Measurements from ENCODE around the gene HOXD8. TPM values are rescaled to one million over a fixed set of nuclear protein-coding genes. Genes with fewer than 3 reads are reported as not detected.

The HOXD8 gene
- total RNA-seq, 1 experiment from 2014 or later: 0.39 TPM

DNA sequence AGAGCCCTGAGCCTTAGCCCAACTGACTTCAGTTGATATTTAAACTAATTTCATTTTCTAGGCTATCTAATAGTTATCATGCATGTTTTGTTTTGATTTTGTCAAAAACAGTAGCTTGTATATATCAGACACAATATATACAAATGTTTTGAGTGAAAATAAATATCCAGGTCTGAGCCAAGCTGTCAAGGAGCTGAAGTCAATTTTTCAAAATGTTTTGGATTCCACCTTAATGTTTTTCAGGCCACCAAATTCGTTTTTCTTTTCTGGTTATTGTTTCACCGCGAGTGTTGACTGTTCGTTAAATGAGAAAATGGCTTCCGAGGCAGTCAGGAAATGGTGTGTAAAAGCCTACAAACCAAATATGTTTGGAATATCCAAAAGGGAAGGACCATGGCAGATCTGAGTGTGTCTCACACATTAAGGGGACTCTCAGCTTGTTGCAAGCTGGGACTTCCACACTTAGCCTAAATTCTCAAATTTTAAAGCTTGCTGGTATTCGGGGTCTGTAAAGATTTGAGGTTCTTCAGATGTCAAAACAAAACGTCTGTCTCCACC is 27.1 kb upstream of the HOXD8 start:
- no peaks in the 10 kb centered on the region for H3K9me2 ChIP-seq (ENCODE audit: insufficient read depth)
- POLR2A ChIA-PET (ENCODE audit: unreplicated experiment): no interaction called here
- no peak overlapping the region for H2AFZ ChIP-seq
- peaks cover 27% of the 10 kb centered on the region for H3K27me3 ChIP-seq (ENCODE audit: insufficient read depth, low read depth)
- no peaks in the 10 kb centered on the region for H3K36me3 ChIP-seq (ENCODE audit: low read depth)
- CTCF ChIA-PET: no interaction called here
- no peak overlapping the region for H3K4me2 ChIP-seq
- BruUV-seq (replicated peaks): no TSS peak
- TF ChIP-seq, protein P1, sequence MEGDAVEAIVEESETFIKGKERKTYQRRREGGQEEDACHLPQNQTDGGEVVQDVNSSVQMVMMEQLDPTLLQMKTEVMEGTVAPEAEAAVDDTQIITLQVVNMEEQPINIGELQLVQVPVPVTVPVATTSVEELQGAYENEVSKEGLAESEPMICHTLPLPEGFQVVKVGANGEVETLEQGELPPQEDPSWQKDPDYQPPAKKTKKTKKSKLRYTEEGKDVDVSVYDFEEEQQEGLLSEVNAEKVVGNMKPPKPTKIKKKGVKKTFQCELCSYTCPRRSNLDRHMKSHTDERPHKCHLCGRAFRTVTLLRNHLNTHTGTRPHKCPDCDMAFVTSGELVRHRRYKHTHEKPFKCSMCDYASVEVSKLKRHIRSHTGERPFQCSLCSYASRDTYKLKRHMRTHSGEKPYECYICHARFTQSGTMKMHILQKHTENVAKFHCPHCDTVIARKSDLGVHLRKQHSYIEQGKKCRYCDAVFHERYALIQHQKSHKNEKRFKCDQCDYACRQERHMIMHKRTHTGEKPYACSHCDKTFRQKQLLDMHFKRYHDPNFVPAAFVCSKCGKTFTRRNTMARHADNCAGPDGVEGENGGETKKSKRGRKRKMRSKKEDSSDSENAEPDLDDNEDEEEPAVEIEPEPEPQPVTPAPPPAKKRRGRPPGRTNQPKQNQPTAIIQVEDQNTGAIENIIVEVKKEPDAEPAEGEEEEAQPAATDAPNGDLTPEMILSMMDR (conservative IDR thresholded peaks at IDR 0.05): no peak
- TF ChIP-seq EZH2 (IDR thresholded peaks at IDR 0.05; ENCODE audit: low read depth): no peak
- DNase-seq: no peak
- 0 out of 2 replicates have a peak, but pooled peaks cover 3% of the 10 kb centered on the region for H3K4me1 ChIP-seq (replicated peaks; ENCODE audit: insufficient read depth)
- no peak overlapping the region for H3K4me3 ChIP-seq
- no peaks in the 10 kb centered on the region for H3K79me2 ChIP-seq (ENCODE audit: low read depth)
- intact Hi-C loops (cut with micrococcal nuclease; ENCODE audit: unreplicated experiment): no loop called here
- no peaks in the 10 kb centered on the region for H4K20me1 ChIP-seq (ENCODE audit: insufficient read depth)
- no peaks in the 10 kb centered on the region for H3F3A ChIP-seq (ENCODE audit: insufficient read depth, low read depth)
- H3K9me3 ChIP-seq (ENCODE audit: insufficient read depth, low read depth): no peaks in the 10 kb centered on the region
- no peak overlapping the region for H3K27ac ChIP-seq

DNA sequence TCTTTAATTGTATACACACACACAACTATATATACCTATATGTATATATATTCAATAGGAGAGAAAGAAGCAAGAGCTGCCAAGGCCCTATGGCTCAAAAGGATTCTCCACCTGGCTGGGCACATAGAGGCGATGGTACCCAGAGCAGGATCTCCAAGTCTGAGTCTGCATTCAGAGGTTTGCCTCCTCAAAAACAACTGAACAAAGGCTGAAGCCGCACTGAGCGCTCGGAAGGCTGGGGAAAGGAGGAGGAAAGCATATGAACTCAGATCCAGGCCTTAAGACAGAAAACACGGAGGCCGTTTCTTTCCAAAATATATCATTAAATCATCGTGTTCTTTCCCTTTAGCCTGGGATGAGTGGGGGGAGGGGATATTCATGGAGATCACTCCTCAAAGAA is 26.3 kb upstream of the HOXD8 start:
- no peaks in the 10 kb centered on the region for H3K9me2 ChIP-seq (ENCODE audit: insufficient read depth)
- no peak overlapping the region for H2AFZ ChIP-seq
- no peaks in the 10 kb centered on the region for H3K79me2 ChIP-seq (ENCODE audit: low read depth)
- intact Hi-C loops (cut with micrococcal nuclease; ENCODE audit: unreplicated experiment): no loop called here
- no peaks in the 10 kb centered on the region for H3K9me3 ChIP-seq (ENCODE audit: insufficient read depth, low read depth)
- DNase-seq: no peak
- H4K20me1 ChIP-seq (ENCODE audit: insufficient read depth): no peaks in the 10 kb centered on the region
- H3K36me3 ChIP-seq (ENCODE audit: low read depth): no peaks in the 10 kb centered on the region
- ChIA-PET POLR2A (ENCODE audit: unreplicated experiment) (interaction anchor here (0.6 kb wide), 1 partner anchor 791 kb away, joined by 7 read pairs; no protein-coding TSS in a partner anchor), CTCF (no interaction called here)
- TF ChIP-seq, protein P1 (conservative IDR thresholded peaks at IDR 0.05): no peak
- no peak for TF ChIP-seq EZH2 (IDR thresholded peaks at IDR 0.05; ENCODE audit: low read depth)
- H3F3A ChIP-seq (ENCODE audit: insufficient read depth, low read depth): no peaks in the 10 kb centered on the region
- H3K27me3 ChIP-seq (ENCODE audit: insufficient read depth, low read depth): peaks cover 27% of the 10 kb centered on the region
- no peaks in the 10 kb centered on the region for H3K4me1 ChIP-seq (replicated peaks; ENCODE audit: insufficient read depth)
- no peak overlapping the region for H3K4me3 ChIP-seq
- no peak overlapping the region for H3K4me2 ChIP-seq
- no peak overlapping the region for H3K27ac ChIP-seq
- BruUV-seq (replicated peaks): no TSS peak

DNA sequence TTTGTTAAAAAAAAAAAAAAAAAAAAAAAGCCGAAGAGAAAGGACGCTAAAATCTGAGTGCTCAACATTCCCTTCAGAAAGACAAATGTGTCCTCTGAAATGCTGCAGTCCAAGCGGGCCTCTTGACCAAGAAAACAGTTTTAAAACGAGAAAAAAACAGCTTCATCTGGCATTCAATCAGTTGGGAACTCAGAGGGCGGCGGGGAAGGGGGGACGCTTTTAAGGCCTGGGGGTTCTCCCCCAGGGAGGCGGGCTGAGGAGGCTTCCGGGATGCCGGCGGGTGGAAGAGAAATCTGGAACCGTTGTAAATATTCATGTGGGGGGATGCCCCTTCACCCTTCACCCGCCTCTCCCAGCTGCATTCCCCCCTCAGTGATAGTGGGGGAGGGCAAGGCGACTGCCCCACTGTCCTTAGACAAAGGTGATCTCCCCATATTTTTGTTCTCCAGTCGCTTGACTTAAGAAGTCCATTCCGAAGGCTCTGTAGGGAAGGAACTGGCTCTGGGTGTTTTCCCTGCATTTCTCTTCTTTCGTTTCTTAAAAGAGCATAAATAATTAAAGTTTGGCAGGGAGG is 25.7 kb upstream of the HOXD8 start:
- ChIA-PET POLR2A (ENCODE audit: unreplicated experiment) (no interaction called here), CTCF (no interaction called here)
- peaks cover 27% of the 10 kb centered on the region for H3K27me3 ChIP-seq (ENCODE audit: insufficient read depth, low read depth)
- no peak for DNase-seq
- H4K20me1 ChIP-seq (ENCODE audit: insufficient read depth): no peaks in the 10 kb centered on the region
- TF ChIP-seq, protein P1 (conservative IDR thresholded peaks at IDR 0.05): no peak
- TF ChIP-seq EZH2 (IDR thresholded peaks at IDR 0.05; ENCODE audit: low read depth): no peak
- no peaks in the 10 kb centered on the region for H3K9me2 ChIP-seq (ENCODE audit: insufficient read depth)
- H3K36me3 ChIP-seq (ENCODE audit: low read depth): no peaks in the 10 kb centered on the region
- H3K4me3 ChIP-seq: no peak overlapping the region
- no peaks in the 10 kb centered on the region for H3K4me1 ChIP-seq (replicated peaks; ENCODE audit: insufficient read depth)
- H2AFZ ChIP-seq: no peak overlapping the region
- H3F3A ChIP-seq (ENCODE audit: insufficient read depth, low read depth): no peaks in the 10 kb centered on the region
- no TSS peak for BruUV-seq (replicated peaks)
- intact Hi-C loops (cut with micrococcal nuclease; ENCODE audit: unreplicated experiment): no loop called here
- H3K9me3 ChIP-seq (ENCODE audit: insufficient read depth, low read depth): no peaks in the 10 kb centered on the region
- H3K27ac ChIP-seq: no peak overlapping the region
- H3K79me2 ChIP-seq (ENCODE audit: low read depth): no peaks in the 10 kb centered on the region
- no peak overlapping the region for H3K4me2 ChIP-seq
